Measurements from ENCODE around the gene ATF3. TPM values are rescaled to one million over a fixed set of nuclear protein-coding genes. Genes with fewer than 3 reads are reported as not detected.

Gene ATF3
- total and polyA plus RNA-seq, 11 donors = 4.6 to 74.5 (median 17.8) TPM

DNA sequence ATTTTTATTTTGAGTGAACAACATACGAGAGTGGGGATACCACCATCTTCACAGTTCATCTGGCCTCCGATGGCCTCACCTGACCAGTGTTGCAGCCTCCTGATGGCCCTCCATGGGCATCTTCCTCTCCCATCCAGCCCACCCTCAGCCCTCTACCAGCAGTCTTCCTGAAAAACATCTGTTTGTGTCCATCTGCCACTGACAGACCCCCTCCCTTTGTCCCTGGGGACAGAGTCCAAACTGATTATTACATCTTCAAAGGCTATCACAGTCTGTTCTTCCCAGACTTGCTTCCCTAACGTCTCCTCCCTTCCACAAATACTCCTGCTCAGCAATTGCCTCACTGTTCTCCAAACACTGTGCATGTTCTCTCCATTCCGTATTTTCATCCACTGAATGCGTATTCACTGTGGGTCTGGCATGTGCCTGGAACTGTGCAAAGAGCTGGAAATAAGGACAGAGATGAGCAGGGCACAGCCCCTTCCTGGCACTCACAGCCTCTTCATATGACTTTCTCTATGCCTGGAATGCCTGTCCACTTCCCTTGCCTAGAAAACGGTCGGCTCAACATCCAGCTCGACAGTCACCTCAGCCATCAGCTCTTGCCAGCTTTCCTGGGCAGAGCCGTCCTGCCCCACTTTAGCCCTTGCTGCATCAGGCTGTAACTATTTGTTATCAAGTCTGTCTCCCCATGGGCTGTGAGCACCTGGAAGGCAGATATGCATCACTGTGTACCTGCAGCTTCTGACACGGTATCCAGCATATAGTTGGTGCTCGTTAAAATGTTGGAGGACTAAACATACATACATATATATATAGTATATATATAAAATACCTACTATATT lies 8.3 kb upstream of the ATF3 start:
- Histone ChIP-seq H3K4me1 (peaks cover 0 to 15% (median under 1%) of the 10 kb centered on the region in 12 donors), H3K27me3 (peaks cover 0 to 26% (median 0%) of the 10 kb centered on the region in 9 donors), H3K36me3 (no peaks in the 10 kb centered on the region), H3K4me3 (no peak overlapping the region), H3K9me3 (no peaks in the 10 kb centered on the region), H3K27ac (no peak overlapping the region)
- WGBS, 4 donors = 62 to 69% (median 63%) methylated on average over 11 of the region's 11 CpGs
- no peak for DNase-seq
- ATAC-seq = no peak
- intact Hi-C loops (cut with DNase I) = no loop called here
- no peak for TF ChIP-seq CTCF (IDR thresholded peaks at IDR 0.05)
- TF ChIP-seq POLR2A (IDR thresholded peaks at IDR 0.05) = no peak

DNA sequence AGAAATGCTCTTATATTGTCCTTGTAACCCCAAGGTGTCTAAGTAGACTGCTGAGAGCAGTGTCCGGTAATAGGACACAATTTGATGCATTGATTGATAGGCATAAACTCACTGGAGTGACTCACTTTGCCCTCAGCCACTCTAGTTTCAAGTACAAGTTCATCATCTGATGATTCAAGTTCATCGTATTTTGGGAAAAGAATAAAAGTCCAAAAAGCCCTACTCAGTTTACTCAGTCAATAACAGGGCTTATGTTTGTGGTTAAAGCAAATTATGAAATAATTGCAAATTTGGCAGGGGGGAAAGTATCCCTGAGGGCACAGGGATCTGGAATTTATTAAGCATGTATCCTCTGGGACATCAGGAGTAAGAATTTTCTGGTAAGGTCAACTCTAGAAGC lies 7.6 kb upstream of the ATF3 start:
- no peak overlapping the region for H3K27ac ChIP-seq
- ATAC-seq = no peak
- no peak for TF ChIP-seq POLR2A (IDR thresholded peaks at IDR 0.05)
- TF ChIP-seq CTCF (IDR thresholded peaks at IDR 0.05) = no peak
- H3K9me3 ChIP-seq = no peaks in the 10 kb centered on the region
- WGBS, 4 donors = 84 to 94% (median 86%) methylated on average over 2 of the region's 2 CpGs
- H3K4me1 ChIP-seq = peaks cover 0 to 15% (median 6%) of the 10 kb centered on the region in 12 donors
- no peaks in the 10 kb centered on the region for H3K36me3 ChIP-seq
- peaks cover 0 to 29% (median 0%) of the 10 kb centered on the region in 9 donors for H3K27me3 ChIP-seq
- DNase-seq = no peak
- no peak overlapping the region for H3K4me3 ChIP-seq
- intact Hi-C loops (cut with DNase I) = no loop called here

DNA sequence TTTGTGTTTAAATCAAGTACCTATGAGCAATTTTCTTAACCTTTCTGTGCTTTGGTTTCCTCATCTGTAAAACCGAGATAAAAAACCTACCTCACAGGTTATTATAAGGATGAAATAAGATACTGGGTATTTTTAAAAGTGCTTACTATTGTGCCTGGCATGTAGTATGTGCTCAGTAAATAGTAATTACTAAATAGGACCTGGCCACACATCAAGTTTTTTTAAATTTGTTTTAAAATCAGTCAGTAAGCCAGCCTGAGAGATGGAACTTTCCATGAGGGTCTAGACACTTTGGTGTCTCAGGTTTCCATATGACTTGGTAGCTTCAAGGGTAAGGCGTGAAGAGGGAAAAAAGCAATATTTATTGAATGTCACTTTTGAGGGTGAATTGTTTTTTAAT lies 7.0 kb upstream of the ATF3 start:
- Histone ChIP-seq H3K27me3 (peaks cover 0 to 35% (median 0%) of the 10 kb centered on the region in 9 donors), H3K4me3 (no peak overlapping the region), H3K9me3 (no peaks in the 10 kb centered on the region), H3K27ac (no peak overlapping the region), H3K4me1 (peaks cover 0 to 15% (median 11%) of the 10 kb centered on the region in 12 donors), H3K36me3 (no peaks in the 10 kb centered on the region)
- no peak for ATAC-seq
- WGBS, 4 donors = 86 to 96% (median 90%) methylated on average over 2 of the region's 2 CpGs
- intact Hi-C loops (cut with DNase I) = no loop called here
- TF ChIP-seq POLR2A (IDR thresholded peaks at IDR 0.05) = no peak
- no peak for DNase-seq

DNA sequence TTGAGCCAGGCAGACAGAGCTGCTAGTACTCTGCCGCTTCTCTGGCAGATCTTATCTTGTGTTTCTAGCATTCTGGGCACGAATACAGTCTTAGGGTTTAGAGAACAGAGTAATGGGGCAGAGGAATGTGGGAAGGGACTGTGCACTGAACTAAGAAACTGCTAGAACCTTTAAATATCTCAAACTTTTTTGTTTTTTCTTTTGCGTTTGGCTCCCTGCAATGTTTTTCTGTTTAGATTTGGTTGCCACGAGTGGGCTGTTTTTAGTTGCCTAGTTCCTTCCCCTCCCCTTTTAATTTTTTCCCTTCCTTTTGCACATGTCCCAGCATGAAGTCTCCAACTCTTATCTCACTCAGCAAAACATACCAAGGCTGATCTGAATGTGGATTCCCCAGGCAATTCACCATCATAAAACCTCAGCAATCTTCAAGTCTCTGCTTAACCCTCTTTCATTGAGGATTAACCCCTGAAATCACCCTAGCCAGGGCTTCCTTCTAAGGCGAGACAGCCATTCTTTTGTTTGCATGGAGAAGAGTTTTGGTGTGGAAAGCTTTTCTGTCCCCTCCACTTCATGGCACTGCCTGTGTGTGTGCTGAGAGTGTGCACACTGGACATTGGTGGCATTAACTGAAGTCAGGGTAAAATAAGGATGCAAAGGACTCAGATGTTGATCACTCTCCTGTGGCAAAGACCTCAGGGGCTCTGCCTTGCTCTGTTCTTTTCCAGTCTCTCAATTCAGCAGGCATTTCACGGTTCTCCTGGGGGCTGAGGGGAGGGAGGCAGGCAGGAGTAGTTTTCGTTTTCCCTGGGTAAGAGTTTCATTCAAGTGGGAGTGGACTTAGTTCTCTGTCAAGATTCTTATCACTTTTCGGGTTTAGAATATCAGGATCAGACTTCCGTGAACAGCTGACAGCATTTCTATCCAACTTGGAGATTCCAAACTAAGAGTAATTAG lies 2.8 kb upstream of the ATF3 start:
- Histone ChIP-seq H3K36me3 (no peaks in the 10 kb centered on the region), H3K9me3 (no peaks in the 10 kb centered on the region), H3K4me1 (peaks cover 0 to 42% (median 31%) of the 10 kb centered on the region in 12 donors), H3K27ac (peak overlapping the region in 3 of 12 donors; percentile 11 to 96 (median 16)), H3K27me3 (peaks cover 0 to 44% (median 0%) of the 10 kb centered on the region in 9 donors), H3K4me3 (peak overlapping the region in 5 of 12 donors; percentile 62 to 76 (median 72))
- intact Hi-C loops (cut with DNase I) = loop anchor here in 9 of 10 donors (2.0 to 5.0 kb wide), 8 partner anchors 38 to 129 kb away; no protein-coding TSS in a partner anchor
- TF ChIP-seq POLR2A (IDR thresholded peaks at IDR 0.05) (no peak), CTCF (IDR thresholded peaks at IDR 0.05) (no peak)
- WGBS, 4 donors = 11 to 14% (median 13%) methylated on average over 9 of the region's 9 CpGs
- ATAC-seq = no peak
- DNase-seq = no peak
